ENCODE data around the gene PEA15. TPM values are rescaled to one million over a fixed set of nuclear protein-coding genes. Genes with fewer than 3 reads are reported as not detected.

Gene PEA15
- total RNA-seq, 2 donors from 2014 or later = 50.4 to 184 TPM

DNA sequence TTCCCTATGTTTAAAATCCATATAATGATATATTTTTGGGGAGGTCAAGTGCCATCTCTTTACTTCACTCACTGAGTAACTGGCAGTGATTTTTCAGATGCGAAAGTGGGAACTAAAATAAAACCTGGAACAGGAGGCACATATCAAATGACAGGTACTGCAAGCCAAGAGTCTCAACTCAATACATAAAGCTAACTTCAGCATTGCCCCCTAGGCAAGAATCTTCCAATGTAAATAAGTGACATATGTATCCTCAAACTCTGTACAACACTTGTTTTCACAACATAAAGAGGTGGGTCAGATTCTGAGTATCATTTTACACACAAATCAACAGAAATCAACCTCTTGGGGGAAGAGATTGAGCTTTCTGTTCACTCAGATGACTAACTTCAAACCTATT lies 39.0 kb downstream of the PEA15 start:
- Histone ChIP-seq H3K4me3 (no peak overlapping the region), H3K27me3 (replicated peaks; ENCODE audit: insufficient read depth) (no peaks in the 10 kb centered on the region), H3K36me3 (peaks cover 0 to 10% of the 10 kb centered on the region in 2 donors), H3K9me3 (no peaks in the 10 kb centered on the region), H3K27ac (no peak overlapping the region), H3K4me1 (replicated peaks) (no peaks in the 10 kb centered on the region)
- DNase-seq (ENCODE audit: low spot score) = no peak
- TF ChIP-seq POLR2A (IDR thresholded peaks at IDR 0.05) (no peak), POLR2AphosphoS5 (IDR thresholded peaks at IDR 0.05) (no peak)
- TF ChIP-seq, protein P1, sequence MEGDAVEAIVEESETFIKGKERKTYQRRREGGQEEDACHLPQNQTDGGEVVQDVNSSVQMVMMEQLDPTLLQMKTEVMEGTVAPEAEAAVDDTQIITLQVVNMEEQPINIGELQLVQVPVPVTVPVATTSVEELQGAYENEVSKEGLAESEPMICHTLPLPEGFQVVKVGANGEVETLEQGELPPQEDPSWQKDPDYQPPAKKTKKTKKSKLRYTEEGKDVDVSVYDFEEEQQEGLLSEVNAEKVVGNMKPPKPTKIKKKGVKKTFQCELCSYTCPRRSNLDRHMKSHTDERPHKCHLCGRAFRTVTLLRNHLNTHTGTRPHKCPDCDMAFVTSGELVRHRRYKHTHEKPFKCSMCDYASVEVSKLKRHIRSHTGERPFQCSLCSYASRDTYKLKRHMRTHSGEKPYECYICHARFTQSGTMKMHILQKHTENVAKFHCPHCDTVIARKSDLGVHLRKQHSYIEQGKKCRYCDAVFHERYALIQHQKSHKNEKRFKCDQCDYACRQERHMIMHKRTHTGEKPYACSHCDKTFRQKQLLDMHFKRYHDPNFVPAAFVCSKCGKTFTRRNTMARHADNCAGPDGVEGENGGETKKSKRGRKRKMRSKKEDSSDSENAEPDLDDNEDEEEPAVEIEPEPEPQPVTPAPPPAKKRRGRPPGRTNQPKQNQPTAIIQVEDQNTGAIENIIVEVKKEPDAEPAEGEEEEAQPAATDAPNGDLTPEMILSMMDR (IDR thresholded peaks at IDR 0.05) = no peak
- WGBS = 18% methylated on average over 1 of the region's 1 CpG
- intact Hi-C loops (cut with DNase I) = no loop called here

DNA sequence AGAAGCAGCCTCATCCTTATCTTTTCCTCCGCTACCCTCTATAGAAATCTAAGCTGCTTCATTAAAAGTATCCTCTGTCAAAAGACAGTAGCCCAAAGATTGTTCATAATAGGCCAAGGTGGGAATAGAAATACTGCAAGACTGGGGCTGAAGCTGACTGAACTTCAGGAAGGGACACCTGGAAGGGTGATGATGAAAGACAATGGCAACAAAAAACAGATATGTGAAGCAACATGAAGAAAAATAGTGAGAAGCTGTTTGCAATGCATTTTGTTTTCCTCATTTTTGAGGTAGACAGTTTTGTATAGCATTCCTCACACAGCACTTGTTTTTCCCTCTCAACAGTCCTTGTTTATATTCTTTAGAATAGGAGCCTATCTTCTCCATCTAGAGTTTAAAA lies 40.2 kb downstream of the PEA15 start:
- TF ChIP-seq, protein P1 (IDR thresholded peaks at IDR 0.05) = no peak
- TF ChIP-seq POLR2A (IDR thresholded peaks at IDR 0.05) = no peak
- no peak for TF ChIP-seq POLR2AphosphoS5 (IDR thresholded peaks at IDR 0.05)
- Histone ChIP-seq H3K4me1 (replicated peaks) (no peaks in the 10 kb centered on the region), H3K36me3 (no peaks in the 10 kb centered on the region), H3K9me3 (no peaks in the 10 kb centered on the region), H3K27me3 (replicated peaks; ENCODE audit: insufficient read depth) (no peaks in the 10 kb centered on the region), H3K4me3 (no peak overlapping the region), H3K27ac (no peak overlapping the region)
- WGBS = 90% methylated on average over 1 of the region's 1 CpG
- DNase-seq (ENCODE audit: low spot score) = no peak
- intact Hi-C loops (cut with DNase I) = no loop called here

DNA sequence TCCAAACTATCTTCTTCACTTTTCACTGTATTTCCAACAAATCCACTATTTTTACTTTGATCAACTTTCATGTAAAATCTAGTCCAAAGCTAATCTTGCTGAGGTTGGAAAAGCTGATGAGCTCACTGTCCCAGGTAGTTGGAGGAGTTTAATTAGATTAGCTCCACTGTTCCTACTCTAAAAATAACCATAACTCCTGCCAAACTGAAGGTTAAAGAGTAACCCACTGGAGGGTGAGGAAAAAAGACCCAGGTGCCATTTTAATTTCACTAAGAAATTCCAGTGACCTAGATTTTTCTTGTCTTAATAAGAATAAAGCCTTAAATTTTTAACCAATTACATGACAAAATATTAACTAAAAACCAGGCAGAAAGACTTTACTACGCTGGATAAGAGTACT lies 41.9 kb downstream of the PEA15 start:
- H3K27me3 ChIP-seq (replicated peaks; ENCODE audit: insufficient read depth) = no peaks in the 10 kb centered on the region
- H3K27ac ChIP-seq = no peak overlapping the region
- no peaks in the 10 kb centered on the region for H3K9me3 ChIP-seq
- WGBS = 95% methylated on average over 1 of the region's 1 CpG
- H3K36me3 ChIP-seq = no peaks in the 10 kb centered on the region
- H3K4me3 ChIP-seq = no peak overlapping the region
- DNase-seq (ENCODE audit: low spot score) = no peak
- intact Hi-C loops (cut with DNase I) = no loop called here
- no peaks in the 10 kb centered on the region for H3K4me1 ChIP-seq (replicated peaks)
- TF ChIP-seq POLR2A (IDR thresholded peaks at IDR 0.05) = no peak
- TF ChIP-seq POLR2AphosphoS5 (IDR thresholded peaks at IDR 0.05) = no peak
- TF ChIP-seq, protein P1 (IDR thresholded peaks at IDR 0.05) = no peak

DNA sequence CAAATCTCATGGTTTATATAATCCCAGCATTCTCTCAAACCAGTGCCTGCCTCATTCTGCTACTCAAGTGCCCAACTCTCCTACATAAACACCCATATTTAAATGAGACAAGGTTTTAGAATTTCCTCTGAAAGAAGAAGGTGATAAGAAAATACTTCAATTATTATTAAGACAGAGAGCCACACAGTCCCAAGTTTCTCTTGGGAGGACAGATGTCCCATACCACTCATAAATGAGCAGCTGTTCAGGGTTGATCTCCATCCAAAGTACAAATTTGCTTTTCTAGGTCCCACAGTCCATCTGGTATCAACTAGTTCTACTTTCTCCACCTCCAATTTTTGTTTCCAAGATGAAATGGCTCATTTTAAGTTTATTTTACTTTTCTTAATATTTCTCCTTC lies 45.8 kb downstream of the PEA15 start:
- H3K36me3 ChIP-seq = no peaks in the 10 kb centered on the region
- no peak overlapping the region for H3K4me3 ChIP-seq
- intact Hi-C loops (cut with DNase I) = loop anchor here (5.0 kb wide), 2 partner anchors 59 to 149 kb away; partner anchors contain the start of gene CASQ1
- DNase-seq (ENCODE audit: low spot score) = no peak
- TF ChIP-seq POLR2AphosphoS5 (IDR thresholded peaks at IDR 0.05) = no peak
- TF ChIP-seq, protein P1 (IDR thresholded peaks at IDR 0.05) = no peak
- TF ChIP-seq POLR2A (IDR thresholded peaks at IDR 0.05) = no peak
- H3K9me3 ChIP-seq = no peaks in the 10 kb centered on the region
- H3K4me1 ChIP-seq (replicated peaks) = no peaks in the 10 kb centered on the region
- H3K27ac ChIP-seq = no peak overlapping the region
- H3K27me3 ChIP-seq (replicated peaks; ENCODE audit: insufficient read depth) = no peaks in the 10 kb centered on the region

DNA sequence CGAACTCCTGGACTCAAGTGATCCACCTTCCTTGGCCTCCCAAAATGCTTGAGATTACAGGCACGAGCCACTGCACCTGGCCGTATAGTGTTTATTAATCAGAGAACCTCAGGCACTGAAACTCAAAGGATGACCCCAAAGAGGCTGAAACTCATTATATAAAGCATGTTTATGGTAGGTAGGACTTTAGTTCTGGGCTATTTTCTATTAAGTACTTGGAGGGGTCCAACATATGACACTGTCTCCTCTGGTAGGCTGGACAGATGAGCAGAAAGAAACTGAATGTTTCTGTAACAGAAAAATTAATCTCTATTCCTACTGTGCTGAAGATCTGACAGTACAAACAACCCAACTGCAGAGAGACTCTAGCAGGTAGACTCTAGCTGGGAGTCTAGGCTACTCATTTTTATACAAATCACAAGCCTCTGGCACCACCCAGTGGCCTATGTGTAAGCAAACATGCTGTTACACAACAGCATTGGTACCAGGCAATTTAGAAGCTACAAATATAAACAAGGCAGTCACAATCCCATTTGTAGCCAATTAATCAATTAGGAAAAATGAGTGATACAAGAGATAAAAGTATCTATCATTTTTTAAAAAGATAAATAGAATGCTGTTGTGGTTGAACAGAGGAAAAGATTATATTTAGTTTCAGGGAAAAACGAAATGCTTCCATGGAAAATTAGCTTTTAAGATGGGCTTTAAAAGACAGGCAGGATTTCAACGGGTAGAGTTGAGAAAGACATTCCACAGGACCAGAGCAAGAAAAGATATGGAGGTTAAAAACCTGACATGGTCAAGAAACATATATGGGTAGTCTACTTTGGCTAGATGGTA lies 46.7 kb downstream of the PEA15 start:
- H3K27ac ChIP-seq = no peak overlapping the region
- peak; percentile 72 for DNase-seq (ENCODE audit: low spot score)
- 70% methylated on average over 5 of the region's 5 CpGs for WGBS

More for the DNA sequence above, 46.7 kb downstream of the PEA15 start:
- Histone ChIP-seq H3K4me1 (replicated peaks) (no peaks in the 10 kb centered on the region), H3K4me3 (no peak overlapping the region), H3K9me3 (no peaks in the 10 kb centered on the region), H3K36me3 (no peaks in the 10 kb centered on the region), H3K27me3 (replicated peaks; ENCODE audit: insufficient read depth) (no peaks in the 10 kb centered on the region)
- TF ChIP-seq POLR2AphosphoS5 (IDR thresholded peaks at IDR 0.05) (peak; percentile 42), POLR2A (IDR thresholded peaks at IDR 0.05) (no peak)
- TF ChIP-seq, protein P1 (IDR thresholded peaks at IDR 0.05) = peak; percentile 25 to 85 (median 78)
- intact Hi-C loops (cut with DNase I) = loop anchor here (5.0 kb wide), 2 partner anchors 60 to 150 kb away; partner anchors contain the start of gene CASQ1

Data from prostate gland (tissue), 2 donors.